Left ventricle myocardium superior (tissue), 1 donor: ENCODE results near the gene OSBPL5. TPM values are rescaled to one million over a fixed set of nuclear protein-coding genes. Genes with fewer than 3 reads are reported as not detected.

Source experiments
- ATAC-seq: fragments of 200-7000 bp; cut with Tn5 transposase; one replicate; pipeline ENCODE4 v1.9.1; 2020; ENCODE audit warnings: mild to moderate bottlenecking, moderate library complexity
- DNase-seq: peaks from one replicate; pipeline ENCODE4 v3.0.0-alpha.2; 2020
- intact Hi-C: fragments of 100-400 bp; cut with micrococcal nuclease; formaldehyde crosslinking; loops from one replicate; pipeline ENCODE4 v1.11.0; 2022
- total RNA-seq: library from RNA; stranded (reverse); fragmentation: NEBNext Ultra II Directional; extraction: Animal tissue kit (Norgen Biotek cat#: 25700); gene quantifications from one replicate; pipeline ENCODE4 v1.2.1, GENCODE V29; 2021
- donor health status: DM: no; HTN: yes; CAD: no; lungs with severe emphysema.

Gene OSBPL5
- total RNA-seq, 1 donor from 2014 or later: 15.9 TPM

- DNase-seq: no peak
- intact Hi-C loops: no loop called here
- no peak for ATAC-seq
Measured at GRCh38 chr11:3096909-3097530, 68.1 kb downstream of the OSBPL5 start.

- ATAC-seq (peak; percentile 53), DNase-seq (no peak)
- intact Hi-C loops: no loop called here
Measured at GRCh38 chr11:3095712-3096361, 69.3 kb downstream of the OSBPL5 start.

GRCh38 chr11:3094223-3094824 lies 70.8 kb downstream of the OSBPL5 start:
- DNase-seq: no peak
- intact Hi-C loops: no loop called here
- no peak for ATAC-seq

- intact Hi-C loops: loop anchor here (2.0 kb wide), 1 partner anchor 57 kb away; no protein-coding TSS in a partner anchor
- DNase-seq: no peak
- peak; percentile 17 for ATAC-seq
Measured at GRCh38 chr11:3093281-3094191, 71.6 kb downstream of the OSBPL5 start.

- ATAC-seq (no peak), DNase-seq (no peak)
- intact Hi-C loops: loop anchor here (2.0 kb wide), 1 partner anchor 56 kb away; no protein-coding TSS in a partner anchor
Measured at GRCh38 chr11:3092603-3093141, 72.4 kb downstream of the OSBPL5 start.

GRCh38 chr11:3091846-3092602 lies 73.1 kb downstream of the OSBPL5 start:
- peak; percentile 74 for ATAC-seq
- DNase-seq: peak; percentile 83

GRCh38 chr11:3091081-3091845 lies 73.8 kb downstream of the OSBPL5 start:
- DNase-seq (no peak), ATAC-seq (no peak)
- intact Hi-C loops: no loop called here

More at GRCh38 chr11:3091846-3092602, 73.1 kb downstream of the OSBPL5 start:
- intact Hi-C loops: loop anchor here (2.0 kb wide), 1 partner anchor 55 kb away; no protein-coding TSS in a partner anchor

GRCh38 chr11:3090096-3090901 lies 74.8 kb downstream of the OSBPL5 start:
- DNase-seq (no peak), ATAC-seq (no peak)
- intact Hi-C loops: no loop called here

- ATAC-seq: no peak
Measured at GRCh38 chr11:3089236-3090061, 75.7 kb downstream of the OSBPL5 start.

GRCh38 chr11:3088806-3089205 lies 76.3 kb downstream of the OSBPL5 start:
- intact Hi-C loops: no loop called here
- no peak for ATAC-seq
- DNase-seq: no peak

More at GRCh38 chr11:3089236-3090061, 75.7 kb downstream of the OSBPL5 start:
- no peak for DNase-seq
- intact Hi-C loops: no loop called here

GRCh38 chr11:3087821-3088800 lies 77.0 kb downstream of the OSBPL5 start:
- DNase-seq (no peak), ATAC-seq (no peak)
- intact Hi-C loops: no loop called here

GRCh38 chr11:3087373-3087772 lies 77.7 kb downstream of the OSBPL5 start:
- intact Hi-C loops: no loop called here
- DNase-seq (no peak), ATAC-seq (no peak)

GRCh38 chr11:3086671-3087150 lies 78.4 kb downstream of the OSBPL5 start:
- intact Hi-C loops: no loop called here
- no peak for ATAC-seq

GRCh38 chr11:3086114-3086513 lies 79.0 kb downstream of the OSBPL5 start:
- intact Hi-C loops: no loop called here
- DNase-seq (no peak), ATAC-seq (peak; percentile 18)

More at GRCh38 chr11:3086671-3087150, 78.4 kb downstream of the OSBPL5 start:
- DNase-seq: no peak

GRCh38 chr11:3085052-3085451 lies 80.1 kb downstream of the OSBPL5 start:
- ATAC-seq (no peak), DNase-seq (no peak)
- intact Hi-C loops: no loop called here
